ENCODE results near the gene PCNA.

PCNA gene

GRCh38 chr20:5119435-5120184, at the start of gene PCNA:
Gene PCNA, minus strand, starts transcription at chr20:5119958. Its CDS starts 160 bp downstream, at chr20:5119798.
- DNase-seq (ENCODE audit: low read depth) = peak; percentile 92

DNA sequence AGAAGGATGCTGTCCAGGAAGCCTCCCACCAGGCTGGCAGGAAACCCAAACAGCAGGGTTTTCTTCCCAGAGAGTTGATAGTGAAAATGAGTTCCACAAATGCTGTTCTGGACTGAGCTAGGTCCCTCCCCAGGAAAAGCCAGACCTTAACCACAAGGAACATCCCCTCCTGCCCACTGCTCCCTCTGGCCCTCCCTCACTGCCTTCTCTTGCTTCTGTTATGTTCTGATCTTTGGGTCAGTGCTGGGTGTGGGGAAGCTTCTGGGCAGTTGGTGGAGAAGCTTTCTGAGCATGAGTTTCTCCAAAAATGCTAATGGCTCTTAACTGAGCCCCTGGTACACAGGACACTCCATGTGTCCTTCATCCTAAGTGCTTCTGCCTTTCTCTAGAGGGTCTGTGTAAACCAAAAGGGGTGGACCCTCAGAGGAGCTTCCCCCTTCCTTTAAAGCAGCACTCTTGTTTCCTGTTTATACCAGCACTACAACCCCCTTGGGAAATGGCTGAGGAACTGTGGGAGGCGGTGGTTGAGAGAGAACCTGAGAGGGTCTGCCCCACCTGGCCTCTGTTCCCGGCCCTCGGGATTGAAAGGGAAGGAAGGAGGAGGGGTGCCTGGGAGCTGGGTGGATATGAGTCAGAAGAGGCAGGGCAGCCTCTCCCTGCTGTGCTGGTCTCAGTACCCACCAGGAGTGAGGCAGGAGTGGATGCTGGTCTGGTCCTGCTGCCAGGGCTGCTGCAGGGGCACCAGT, 49.1 kb upstream of the PCNA start:
- no peak for DNase-seq (ENCODE audit: low read depth)

GRCh38 chr20:5164645-5165625, 45.2 kb upstream of the PCNA start:
- no peak for DNase-seq (ENCODE audit: low read depth)

GRCh38 chr20:5161536-5162164, 41.9 kb upstream of the PCNA start:
- no peak for DNase-seq (ENCODE audit: low read depth)

GRCh38 chr20:5160882-5161281, 41.1 kb upstream of the PCNA start:
- no peak for DNase-seq (ENCODE audit: low read depth)

- DNase-seq (ENCODE audit: low read depth) = no peak
Measured at GRCh38 chr20:5159928-5160327, 40.2 kb upstream of the PCNA start.

DNA sequence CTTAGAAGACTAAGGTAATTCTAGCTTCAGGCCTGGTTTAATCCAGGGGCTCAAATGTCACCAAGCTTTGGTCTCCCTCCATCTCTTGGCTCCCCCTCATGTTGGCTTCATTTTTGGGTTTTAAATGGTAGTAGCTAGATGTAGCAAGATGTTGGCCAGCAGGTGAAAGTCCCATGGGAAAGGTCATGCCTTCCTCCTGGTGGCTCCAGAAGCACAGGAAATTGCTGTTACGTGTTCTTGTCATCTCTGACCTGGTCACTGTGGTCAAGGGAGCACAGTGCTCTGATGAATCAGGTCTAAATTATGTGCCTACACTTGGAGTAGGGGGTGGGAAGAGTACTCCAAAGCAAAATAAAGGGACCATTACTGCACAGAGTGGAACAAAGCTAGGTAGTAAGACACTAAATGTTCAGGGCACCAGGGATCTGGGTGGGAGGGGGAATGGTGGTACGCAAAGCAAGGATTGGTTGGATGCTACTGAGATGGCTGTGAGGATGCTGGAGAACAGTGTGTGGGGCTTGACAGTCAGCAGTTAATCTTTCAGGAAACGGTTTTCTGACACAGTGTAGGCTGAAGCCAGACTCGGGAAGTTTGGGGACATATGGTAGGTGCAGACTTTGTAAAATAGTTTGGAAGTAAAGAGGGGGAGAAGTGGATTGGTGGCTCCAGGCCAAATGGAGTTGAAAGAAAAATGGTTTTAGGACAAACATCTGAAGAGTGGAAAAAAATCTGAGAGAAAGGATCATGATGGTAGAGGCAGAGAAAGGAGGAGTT, 37.1 kb upstream of the PCNA start:
- no peak for DNase-seq (ENCODE audit: low read depth)

DNA sequence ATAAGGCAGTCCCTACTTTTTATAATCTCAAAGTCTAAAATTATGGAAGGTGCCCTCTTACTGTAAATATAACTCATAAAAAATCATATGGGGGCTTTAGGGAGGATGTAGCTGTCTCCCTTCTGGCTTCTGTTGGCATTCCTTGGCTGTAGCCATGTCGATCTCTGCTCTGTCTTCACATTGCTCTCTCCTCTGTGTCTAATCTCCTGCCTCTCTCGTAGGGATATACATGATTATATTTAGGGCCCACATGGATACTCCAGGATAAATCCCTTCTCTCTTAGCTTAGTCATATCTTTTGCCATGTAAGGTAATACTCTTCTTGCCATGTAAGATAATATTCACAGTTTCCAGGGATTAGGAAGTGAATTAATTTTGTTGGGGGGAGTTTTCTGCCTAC, 35.6 kb upstream of the PCNA start:
- DNase-seq (ENCODE audit: low read depth) = no peak

DNA sequence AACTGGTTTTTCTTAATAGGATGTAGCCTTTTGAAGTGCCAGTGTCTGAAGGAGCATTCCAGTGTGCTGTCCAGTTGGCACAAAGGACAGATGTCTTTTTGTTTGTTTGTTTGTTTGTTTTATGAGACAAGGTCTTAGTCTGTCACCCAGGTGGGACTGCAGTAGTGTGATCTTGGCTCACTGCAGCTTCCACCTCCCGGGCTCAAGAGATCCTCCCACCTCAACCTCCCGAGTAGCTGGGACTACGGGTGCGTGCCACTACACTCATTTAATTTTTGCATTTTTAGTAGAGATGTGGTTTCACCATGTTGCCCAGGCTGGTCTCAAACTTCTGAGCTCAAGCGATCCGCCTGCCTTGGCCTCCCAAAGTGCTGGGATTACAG, 34.8 kb upstream of the PCNA start:
- DNase-seq (ENCODE audit: low read depth) = no peak

GRCh38 chr20:5153612-5154542, 34.1 kb upstream of the PCNA start:
- DNase-seq (ENCODE audit: low read depth) = no peak

GRCh38 chr20:5153152-5153467, 33.4 kb upstream of the PCNA start:
- no peak for DNase-seq (ENCODE audit: low read depth)

- no peak for DNase-seq (ENCODE audit: low read depth)
Measured at GRCh38 chr20:5150226-5151076, 30.7 kb upstream of the PCNA start.

DNA sequence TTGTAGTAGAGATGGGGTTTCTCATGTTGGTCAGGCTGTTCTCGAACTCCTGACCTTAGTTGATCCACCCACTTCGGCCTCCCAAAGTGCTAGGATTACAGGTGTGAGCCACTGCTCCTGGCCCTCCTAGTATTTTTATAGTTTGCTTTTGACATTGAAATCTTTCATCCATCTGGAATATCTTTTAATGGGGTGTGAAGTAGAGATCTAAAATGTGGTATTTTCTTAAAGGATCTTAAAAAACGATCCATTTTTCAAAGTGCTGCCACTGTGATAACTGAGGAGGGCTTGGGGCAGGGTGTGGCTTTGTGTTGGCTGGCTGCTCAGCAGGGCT, 30.1 kb upstream of the PCNA start:
- no peak for DNase-seq (ENCODE audit: low read depth)

GRCh38 chr20:5148581-5148980, 28.8 kb upstream of the PCNA start:
- no peak for DNase-seq (ENCODE audit: low read depth)

GRCh38 chr20:5146871-5147592, 27.3 kb upstream of the PCNA start:
- no peak for DNase-seq (ENCODE audit: low read depth)

DNA sequence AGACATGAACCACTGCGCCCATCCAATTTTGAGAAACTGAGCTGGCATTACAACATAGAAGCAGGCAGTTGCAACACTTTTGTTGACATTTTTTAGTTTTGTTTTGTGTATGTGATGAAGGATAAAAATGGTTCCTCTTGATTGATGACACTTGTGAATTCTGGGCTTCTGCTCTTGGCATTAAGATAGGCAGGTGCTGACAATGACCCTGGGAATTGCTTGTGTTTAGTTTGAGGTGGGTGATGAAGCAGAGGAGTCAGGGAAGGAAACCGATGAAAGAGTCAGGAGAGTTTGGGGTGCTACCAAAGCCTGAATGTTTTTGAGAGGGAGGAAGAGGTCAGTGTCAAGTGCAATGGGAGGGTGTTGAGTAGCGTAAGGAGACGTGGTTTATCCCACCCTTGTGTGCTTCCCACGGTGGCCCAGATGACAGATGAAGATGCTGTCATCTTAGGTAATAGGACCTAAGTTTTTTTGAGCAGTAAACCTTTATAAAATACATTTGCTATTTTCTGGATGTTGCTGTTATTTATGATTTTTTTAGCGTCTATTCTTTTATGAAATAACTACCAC, 26.4 kb upstream of the PCNA start:
- DNase-seq (ENCODE audit: low read depth) = no peak

- DNase-seq (ENCODE audit: low read depth) = no peak
Measured at GRCh38 chr20:5145365-5146098, 25.8 kb upstream of the PCNA start.

GRCh38 chr20:5143851-5144250, 24.1 kb upstream of the PCNA start:
- DNase-seq (ENCODE audit: low read depth) = no peak

Data from activated T-cell treated with anti-CD3 and anti-CD28 coated beads for 1 hour (primary cell).